ENCODE results near the gene STARD3. TPM values are rescaled to one million over a fixed set of nuclear protein-coding genes. Genes with fewer than 3 reads are reported as not detected.

Gene STARD3
- polyA plus RNA-seq, 2 of the 4 experiments (the other 2 are of a cell fraction), result 54.6 to 56.0 TPM

GRCh38 chr17:39667945-39668924 is 31.3 kb downstream of the STARD3 start, which contains the start of gene PNMT (continued):
- no peak for TF ChIP-seq RNF2 (IDR thresholded peaks at IDR 0.05; ENCODE audit: borderline replicate concordance, low read depth)
- TF ChIP-seq ZC3H11A (IDR thresholded peaks at IDR 0.05), result no peak
- 0 out of 2 replicates have a peak, but pooled peaks have one; percentile 24 for TF ChIP-seq HOXB13 (CRISPR knock-in tag; IDR thresholded peaks at IDR 0.05; ENCODE audit: low read depth)
- TF ChIP-seq RARB (CRISPR knock-in tag; IDR thresholded peaks at IDR 0.05), result no peak
- TF ChIP-seq KDM5A (IDR thresholded peaks at IDR 0.05), result no peak
- TF ChIP-seq, protein P1, sequence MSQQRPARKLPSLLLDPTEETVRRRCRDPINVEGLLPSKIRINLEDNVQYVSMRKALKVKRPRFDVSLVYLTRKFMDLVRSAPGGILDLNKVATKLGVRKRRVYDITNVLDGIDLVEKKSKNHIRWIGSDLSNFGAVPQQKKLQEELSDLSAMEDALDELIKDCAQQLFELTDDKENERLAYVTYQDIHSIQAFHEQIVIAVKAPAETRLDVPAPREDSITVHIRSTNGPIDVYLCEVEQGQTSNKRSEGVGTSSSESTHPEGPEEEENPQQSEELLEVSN (IDR thresholded peaks at IDR 0.05; ENCODE audit: borderline replicate concordance, low read depth), result peak; percentile 89
- TF ChIP-seq MYC (IDR thresholded peaks at IDR 0.05; ENCODE audit: borderline replicate concordance, low read length), result 0 out of 2 replicates have a peak, but pooled peaks have one; percentile 18
- TF ChIP-seq CBX8 (IDR thresholded peaks at IDR 0.05), result no peak
- peak; percentile 91 for TF ChIP-seq MAX (IDR thresholded peaks at IDR 0.05)
- TF ChIP-seq PBX3 (IDR thresholded peaks at IDR 0.05), result no peak
- no peak for TF ChIP-seq EP300 (IDR thresholded peaks at IDR 0.05)
- no peak for TF ChIP-seq CHD2 (IDR thresholded peaks at IDR 0.05; ENCODE audit: low read length, partially characterized antibody)
- TF ChIP-seq RAD21 (conservative IDR thresholded peaks at IDR 0.05 in 1 of 2, IDR thresholded peaks at IDR 0.05 in 1 of 2), result peak; percentile 43 to 49
- TF ChIP-seq MAZ (IDR thresholded peaks at IDR 0.05; ENCODE audit: borderline replicate concordance, low read depth, low read length), result no peak

- TF ChIP-seq MAX (IDR thresholded peaks at IDR 0.05), result no peak
- Histone ChIP-seq H3K27ac (no peak overlapping the region), H3K9me3 (no peaks in the 10 kb centered on the region), H3K4me3 (no peak overlapping the region), H3K4me1 (peaks cover 40% of the 10 kb centered on the region), H3K4me2 (no peak overlapping the region)
- DNase-seq (ENCODE audit: low read depth in 1 of 2, low spot score in 1 of 2) (no peak), ATAC-seq (no peak), FAIRE-seq (no peak)
- POLR2A ChIA-PET, result interaction anchor here (1.3 kb wide), 1 partner anchor 18 kb away, joined by 4 read pairs; the partner anchor contains the start of gene PGAP3
- 93% methylated on average over 23 of the region's 23 CpGs for WGBS (ENCODE audit: missing lambda C conversion rate)
- CTCF ChIA-PET, result interaction anchor here (1.0 to 50.7 kb wide), 11 partner anchors 8 to 123 kb away, joined by 3 to 1391 read pairs (median 7); partner anchors contain the start of genes ERBB2, MIEN1, PGAP3 and PPP1R1B
These were observed 33.2 kb downstream of the STARD3 start for GRCh38 chr17:39669897-39670735.

- Histone ChIP-seq H3K4me3 (no peak overlapping the region), H3K27ac (no peak overlapping the region), H3K4me2 (no peak overlapping the region), H3K4me1 (peaks cover 37% of the 10 kb centered on the region), H3K9me3 (no peaks in the 10 kb centered on the region)
- ATAC-seq (no peak), FAIRE-seq (no peak), DNase-seq (ENCODE audit: low read depth in 1 of 2, low spot score in 1 of 2) (no peak)
- POLR2A ChIA-PET, result interaction anchor here (1.3 kb wide), 1 partner anchor 17 kb away, joined by 4 read pairs; the partner anchor contains the start of gene PGAP3
- 46% methylated on average over 4 of the region's 4 CpGs for WGBS (ENCODE audit: missing lambda C conversion rate)
- CTCF ChIA-PET, result interaction anchor here (1.0 to 50.7 kb wide), 12 partner anchors 9 to 123 kb away, joined by 3 to 1391 read pairs (median 6); partner anchors contain the start of genes ERBB2, MIEN1, PGAP3 and PPP1R1B
- TF ChIP-seq CBX2 (IDR thresholded peaks at IDR 0.05; ENCODE audit: borderline replicate concordance, low read depth) (no peak), RFX5 (IDR thresholded peaks at IDR 0.05) (no peak), FOSL2 (IDR thresholded peaks at IDR 0.05) (no peak), FOSL2 (CRISPR knock-in tag; IDR thresholded peaks at IDR 0.05) (no peak), HOXB5 (CRISPR knock-in tag; IDR thresholded peaks at IDR 0.05) (no peak), ZC3H11A (IDR thresholded peaks at IDR 0.05) (no peak), ZFP36 (IDR thresholded peaks at IDR 0.05; ENCODE audit: borderline replicate concordance, partially characterized antibody) (no peak), ELK1 (IDR thresholded peaks at IDR 0.05; ENCODE audit: low read depth, low read length) (no peak), EHF (CRISPR knock-in tag; IDR thresholded peaks at IDR 0.05) (no peak), MAX (IDR thresholded peaks at IDR 0.05) (no peak), SREBF2 (IDR thresholded peaks at IDR 0.05) (no peak), ZNF302 (CRISPR knock-in tag; IDR thresholded peaks at IDR 0.05) (no peak), CBX8 (IDR thresholded peaks at IDR 0.05) (no peak), RCOR1 (IDR thresholded peaks at IDR 0.05; ENCODE audit: low read depth, low read length) (no peak), KDM5A (IDR thresholded peaks at IDR 0.05) (no peak)
- TF ChIP-seq, protein P2, sequence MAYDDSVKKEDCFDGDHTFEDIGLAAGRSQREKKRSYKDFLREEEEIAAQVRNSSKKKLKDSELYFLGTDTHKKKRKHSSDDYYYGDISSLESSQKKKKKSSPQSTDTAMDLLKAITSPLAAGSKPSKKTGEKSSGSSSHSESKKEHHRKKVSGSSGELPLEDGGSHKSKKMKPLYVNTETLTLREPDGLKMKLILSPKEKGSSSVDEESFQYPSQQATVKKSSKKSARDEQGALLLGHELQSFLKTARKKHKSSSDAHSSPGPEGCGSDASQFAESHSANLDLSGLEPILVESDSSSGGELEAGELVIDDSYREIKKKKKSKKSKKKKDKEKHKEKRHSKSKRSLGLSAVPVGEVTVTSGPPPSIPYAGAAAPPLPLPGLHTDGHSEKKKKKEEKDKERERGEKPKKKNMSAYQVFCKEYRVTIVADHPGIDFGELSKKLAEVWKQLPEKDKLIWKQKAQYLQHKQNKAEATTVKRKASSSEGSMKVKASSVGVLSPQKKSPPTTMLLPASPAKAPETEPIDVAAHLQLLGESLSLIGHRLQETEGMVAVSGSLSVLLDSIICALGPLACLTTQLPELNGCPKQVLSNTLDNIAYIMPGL (CRISPR knock-in tag; IDR thresholded peaks at IDR 0.05; ENCODE audit: borderline replicate concordance), result no peak
These were observed 33.8 kb downstream of the STARD3 start for GRCh38 chr17:39670746-39671145.
